Effector memory CD8-positive, alpha-beta T cell (primary cell): ENCODE results near the gene EPC1.
A peak's percentile ranks its signal among the peaks of the same experiment; 100 is the strongest.
"Not testable (repeated sequence)": the region's sequence is repeated elsewhere in the genome, so short reads cannot be mapped to it uniquely, and the experiment has no call there.

ENCODE experiments used
- ATAC-seq: fragments of 150-1000 bp; cut with Tn5 transposase; replicated peaks from 2 replicates; pipeline ENCODE4 v1.10.0; 2021; ENCODE audit warnings: mild to moderate bottlenecking, moderate library complexity
- DNase-seq, 3 experiments: peaks; one replicate each; pipeline ENCODE4 v3.0.0; 2021
- H3K27ac Mint-ChIP-seq, 2 donors: one replicate each; pipeline ENCODE4 v1.8.0; 2022; ENCODE audit warnings: mild to moderate bottlenecking in 2 of 2, mixed read lengths in 2 of 2, moderate library complexity in 2 of 2
- H3K27me3 Mint-ChIP-seq, 2 donors: one replicate each; pipeline ENCODE4 v1.8.0; 2022; ENCODE audit warnings: mixed read lengths in 2 of 2
- H3K36me3 Mint-ChIP-seq: one replicate; pipeline ENCODE4 v1.8.0; 2022; ENCODE audit warnings: mild to moderate bottlenecking, moderate library complexity, mixed read lengths; ENCODE audit not compliant: insufficient read depth
- H3K4me1 Mint-ChIP-seq, 2 donors: one replicate each; pipeline ENCODE4 v1.8.0; 2022; ENCODE audit warnings: low read depth in 2 of 2, mixed read lengths in 2 of 2
- H3K4me3 Mint-ChIP-seq, 2 donors: one replicate each; pipeline ENCODE4 v1.8.0; 2022; ENCODE audit warnings: mild to moderate bottlenecking in 2 of 2, mixed read lengths in 2 of 2, moderate library complexity in 2 of 2
- H3K9me3 Mint-ChIP-seq, 2 donors: one replicate each; pipeline ENCODE4 v1.8.0; 2022; ENCODE audit warnings: mixed read lengths in 2 of 2

The EPC1 gene

DNA sequence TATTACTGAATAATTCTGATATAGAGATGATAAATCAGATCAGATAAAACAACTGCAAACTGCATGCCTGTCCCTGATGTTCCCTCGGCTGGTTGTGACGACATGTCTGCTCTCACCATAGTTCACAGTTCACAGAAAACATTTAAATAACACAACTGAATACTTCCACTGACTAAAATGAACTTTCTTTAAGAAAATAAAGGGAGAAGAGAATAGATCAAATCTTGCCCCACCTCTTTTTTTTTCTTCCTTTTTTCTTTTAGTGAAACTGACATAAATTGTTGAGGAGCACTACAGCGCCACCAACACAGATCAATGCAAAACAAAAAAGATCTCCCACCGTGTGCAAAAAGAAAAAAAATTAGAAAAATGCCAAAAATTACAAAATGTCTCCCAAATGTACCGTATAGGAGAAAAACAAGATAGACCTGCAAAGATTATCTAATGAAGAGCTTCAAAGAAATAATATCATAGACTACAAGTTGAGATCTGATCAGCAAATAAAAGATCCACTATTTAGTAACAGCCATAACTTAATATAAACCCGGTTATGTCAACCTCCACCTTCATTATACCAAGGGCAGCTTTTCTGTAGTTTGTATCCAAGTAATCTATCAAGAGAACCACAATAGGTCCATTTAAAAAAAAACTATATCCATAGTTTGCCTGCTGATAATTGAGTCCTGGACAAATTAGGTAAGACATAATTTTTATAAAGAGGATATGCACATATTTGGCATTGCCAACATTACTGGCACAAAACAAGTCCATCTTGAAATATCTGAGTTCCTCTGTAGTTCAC, 30.7 kb upstream of the EPC1 start:
- peak; percentile 10 to 16 (median 10) for DNase-seq

DNA sequence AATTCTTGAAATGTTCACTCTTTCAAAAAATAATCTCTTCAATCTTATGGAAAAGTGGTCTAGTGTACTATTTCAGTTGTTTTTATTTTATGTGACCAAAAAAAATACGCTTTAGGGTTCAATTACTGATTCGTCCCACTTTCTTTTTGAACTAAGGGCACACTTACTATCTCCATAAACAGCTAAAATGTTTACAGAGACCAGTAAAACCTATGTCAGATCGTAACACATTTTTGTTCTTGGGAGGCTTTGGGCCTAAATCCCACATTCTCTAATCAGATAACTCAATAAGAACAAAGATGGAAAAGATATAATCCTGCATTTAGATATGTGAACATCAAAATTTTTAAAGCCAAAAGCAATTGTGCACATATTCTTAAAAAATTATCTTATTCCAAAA, 29.8 kb upstream of the EPC1 start:
- Mint-ChIP-seq H3K4me3 (no peak overlapping the region), H3K27me3 (no peaks in the 10 kb centered on the region), H3K27ac (no peak overlapping the region), H3K36me3 (peaks cover 9% of the 10 kb centered on the region), H3K4me1 (peaks cover 16 to 38% of the 10 kb centered on the region in 2 donors), H3K9me3 (no peaks in the 10 kb centered on the region)
- no peak for DNase-seq
- no peak for ATAC-seq

More for the DNA sequence above, 30.7 kb upstream of the EPC1 start:
- Mint-ChIP-seq H3K27ac (no peak overlapping the region), H3K4me1 (peaks cover 14 to 30% of the 10 kb centered on the region in 2 donors), H3K9me3 (no peaks in the 10 kb centered on the region), H3K4me3 (no peak overlapping the region), H3K27me3 (no peaks in the 10 kb centered on the region), H3K36me3 (peaks cover 4% of the 10 kb centered on the region)
- peak; percentile 19 for ATAC-seq

GRCh38 chr10:32376097-32376496, 29.1 kb upstream of the EPC1 start:
- Mint-ChIP-seq H3K27me3 (no peaks in the 10 kb centered on the region), H3K4me1 (peaks cover 15 to 38% of the 10 kb centered on the region in 2 donors), H3K9me3 (no peaks in the 10 kb centered on the region), H3K4me3 (no peak overlapping the region), H3K36me3 (peaks cover 16% of the 10 kb centered on the region), H3K27ac (no peak overlapping the region)
- no peak for ATAC-seq
- no peak for DNase-seq

DNA sequence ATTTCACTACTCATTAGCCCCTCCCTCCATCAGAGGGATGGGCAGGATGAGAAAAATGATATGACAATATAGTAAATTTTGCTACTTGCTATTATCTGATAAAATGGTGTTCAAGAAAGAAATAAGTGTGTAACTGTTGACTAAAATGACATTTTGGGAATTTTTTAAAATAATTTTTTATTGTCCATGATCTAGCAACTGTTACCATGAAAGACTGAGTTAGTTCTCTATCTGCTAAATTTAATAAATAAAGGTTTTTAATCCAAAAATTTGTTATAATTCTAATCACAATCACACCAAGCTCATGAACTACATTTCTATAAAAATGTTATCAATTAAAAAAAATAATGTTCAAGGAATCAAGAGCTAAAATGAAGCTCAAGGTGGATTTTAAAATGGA, 28.7 kb upstream of the EPC1 start:
- ATAC-seq (no peak), DNase-seq (no peak)
- Mint-ChIP-seq H3K27ac (no peak overlapping the region), H3K27me3 (no peaks in the 10 kb centered on the region), H3K4me3 (peak overlapping the region in 1 of 2 donors; percentile 45), H3K4me1 (peaks cover 15 to 38% of the 10 kb centered on the region in 2 donors), H3K9me3 (no peaks in the 10 kb centered on the region), H3K36me3 (peaks cover 17% of the 10 kb centered on the region)

- no peak for ATAC-seq
- Mint-ChIP-seq H3K4me3 (no peak overlapping the region), H3K4me1 (peaks cover 15 to 38% of the 10 kb centered on the region in 2 donors), H3K9me3 (no peaks in the 10 kb centered on the region), H3K27ac (no peak overlapping the region), H3K36me3 (peaks cover 23% of the 10 kb centered on the region), H3K27me3 (no peaks in the 10 kb centered on the region)
- no peak for DNase-seq
These were observed 27.6 kb upstream of the EPC1 start for GRCh38 chr10:32374605-32375004.

- Mint-ChIP-seq H3K4me3 (no peak overlapping the region), H3K27me3 (no peaks in the 10 kb centered on the region), H3K27ac (peak overlapping the region; percentile 22 to 41), H3K9me3 (no peaks in the 10 kb centered on the region), H3K4me1 (peaks cover 15 to 42% of the 10 kb centered on the region in 2 donors), H3K36me3 (peaks cover 25% of the 10 kb centered on the region)
- ATAC-seq: no peak
- DNase-seq: no peak
These were observed 26.5 kb upstream of the EPC1 start for GRCh38 chr10:32373496-32373895.

DNA sequence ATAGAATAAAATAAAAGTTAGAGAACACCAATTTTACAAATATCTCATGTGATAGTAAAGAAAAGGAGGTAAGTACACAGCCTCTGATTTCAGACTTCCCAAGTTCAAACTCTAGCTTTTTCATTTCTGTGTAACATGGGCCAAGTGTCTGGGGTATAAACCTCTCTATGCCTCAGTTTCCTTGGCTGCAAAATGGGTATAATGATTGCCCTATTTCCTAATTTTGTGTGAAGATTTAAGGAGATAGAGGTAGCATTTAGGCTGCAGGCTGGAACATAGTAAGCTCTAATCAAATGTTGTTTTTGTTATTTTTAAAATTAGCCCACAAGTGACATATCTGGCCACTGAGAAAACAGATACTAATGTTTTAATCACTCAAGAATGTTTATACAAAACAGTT, 26.1 kb upstream of the EPC1 start:
- Mint-ChIP-seq H3K4me3 (no peak overlapping the region), H3K27ac (peak overlapping the region; percentile 22 to 41)

DNA sequence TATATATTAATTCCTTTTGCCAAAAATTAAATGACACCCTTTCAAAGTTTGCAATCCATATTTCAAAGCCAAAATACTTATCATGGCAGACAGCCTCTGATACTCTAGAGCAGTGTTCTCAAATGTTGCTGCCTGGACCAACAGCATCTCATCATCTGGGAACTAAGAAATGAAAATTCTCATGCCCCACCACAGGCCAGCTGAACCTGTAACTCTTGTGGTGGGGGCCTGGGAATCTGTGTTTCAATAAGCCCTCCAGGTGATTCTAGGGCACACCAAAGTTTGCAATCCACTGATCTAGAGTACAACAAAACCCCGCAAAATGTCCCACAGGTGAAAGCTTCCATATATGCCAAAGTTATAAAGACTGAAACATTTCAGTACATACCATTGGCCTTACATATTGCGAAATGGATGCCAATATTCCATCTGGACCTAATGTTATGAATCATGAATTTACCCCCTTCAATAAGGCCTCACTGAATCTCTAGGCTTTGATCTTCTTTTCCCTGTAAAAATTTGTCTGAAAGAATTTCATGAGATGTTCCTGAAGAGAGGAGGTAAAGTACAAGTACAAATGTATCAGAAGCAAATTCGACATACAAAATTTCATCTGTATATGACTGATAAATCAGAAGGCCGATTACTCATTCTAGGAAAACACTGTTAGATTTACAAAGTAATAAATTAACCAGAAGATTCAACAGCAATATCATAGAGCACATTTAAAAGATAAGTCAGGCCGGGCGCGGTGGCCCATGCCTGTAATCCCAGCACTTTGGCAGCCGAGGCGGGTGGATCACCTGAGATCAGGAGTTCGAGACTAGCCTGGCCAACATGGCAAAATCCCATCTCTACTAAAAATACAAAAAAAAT, 25.3 kb upstream of the EPC1 start:
- Mint-ChIP-seq H3K36me3 (peaks cover 34% of the 10 kb centered on the region), H3K27me3 (no peaks in the 10 kb centered on the region), H3K27ac (peak overlapping the region in 1 of 2 donors; percentile 8), H3K9me3 (no peaks in the 10 kb centered on the region), H3K4me1 (peaks cover 21 to 51% of the 10 kb centered on the region in 2 donors), H3K4me3 (peak overlapping the region; percentile 4 to 36)
- no peak for DNase-seq
- ATAC-seq: no peak

More for the DNA sequence above, 26.1 kb upstream of the EPC1 start:
- DNase-seq (no peak), ATAC-seq (no peak)
- Mint-ChIP-seq H3K27me3 (no peaks in the 10 kb centered on the region), H3K36me3 (peaks cover 29% of the 10 kb centered on the region), H3K4me1 (peaks cover 17 to 46% of the 10 kb centered on the region in 2 donors), H3K9me3 (no peaks in the 10 kb centered on the region)

DNA sequence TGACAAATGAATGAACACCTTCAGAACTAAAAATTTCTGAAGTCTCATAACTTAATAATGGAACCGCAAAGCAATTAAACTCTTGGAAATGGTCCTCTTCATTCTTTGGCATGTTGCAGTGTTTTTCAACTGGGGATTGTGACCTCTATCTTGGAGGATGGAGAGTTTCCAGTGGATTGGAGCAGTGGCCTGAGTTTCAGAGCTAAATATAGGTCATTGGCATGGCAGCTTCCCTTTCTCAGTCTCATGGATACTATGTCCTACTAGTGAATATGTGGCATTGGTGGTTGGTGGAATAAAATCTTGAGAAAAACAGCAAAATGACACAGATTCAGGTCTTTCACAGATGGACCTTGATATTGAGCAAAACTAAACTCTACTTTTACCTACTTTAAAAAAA, 24.1 kb upstream of the EPC1 start:
- Mint-ChIP-seq H3K27ac (peak overlapping the region; percentile 69 to 81), H3K27me3 (no peaks in the 10 kb centered on the region), H3K9me3 (no peaks in the 10 kb centered on the region), H3K4me3 (no peak overlapping the region), H3K4me1 (peaks cover 21 to 48% of the 10 kb centered on the region in 2 donors), H3K36me3 (peaks cover 34% of the 10 kb centered on the region)
- ATAC-seq (no peak), DNase-seq (no peak)

- ATAC-seq: peak; percentile 79
- H3K27me3 Mint-ChIP-seq: no peaks in the 10 kb centered on the region
These were observed 21.0 kb upstream of the EPC1 start for GRCh38 chr10:32367793-32368453.

GRCh38 chr10:32366588-32366987, 19.6 kb upstream of the EPC1 start:
- no peak for DNase-seq
- Mint-ChIP-seq H3K27ac (no peak overlapping the region), H3K36me3 (peaks cover 28% of the 10 kb centered on the region), H3K9me3 (no peaks in the 10 kb centered on the region), H3K4me1 (peaks cover 31 to 44% of the 10 kb centered on the region in 2 donors), H3K27me3 (no peaks in the 10 kb centered on the region), H3K4me3 (peak overlapping the region in 1 of 2 donors; percentile 65)
- ATAC-seq: peak; percentile 36

More at GRCh38 chr10:32367793-32368453, 21.0 kb upstream of the EPC1 start:
- Mint-ChIP-seq H3K9me3 (no peaks in the 10 kb centered on the region), H3K4me3 (peak overlapping the region in 1 of 2 donors; percentile 53), H3K27ac (peak overlapping the region; percentile 4 to 59), H3K36me3 (peaks cover 39% of the 10 kb centered on the region), H3K4me1 (peaks cover 23 to 39% of the 10 kb centered on the region in 2 donors)
- peak; percentile 69 to 74 (median 73) for DNase-seq

DNA sequence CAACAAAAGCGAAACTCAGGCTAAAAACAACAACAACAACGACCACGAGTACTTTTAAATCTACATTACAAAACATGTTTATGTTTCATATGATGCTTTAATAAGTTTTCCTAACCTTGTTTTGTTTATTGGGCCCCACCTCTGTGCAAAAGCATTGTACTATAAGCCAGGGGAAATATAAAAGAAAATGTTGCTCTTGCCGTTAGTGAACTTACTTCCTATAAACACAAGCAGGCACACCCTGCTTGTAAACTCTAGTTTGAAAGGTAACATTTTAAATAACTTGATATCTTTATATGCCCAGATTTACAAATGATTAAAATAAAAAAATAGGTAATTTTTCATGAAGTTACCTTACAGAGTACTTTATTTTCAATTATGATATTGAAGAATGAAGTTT, 19.2 kb upstream of the EPC1 start:
- Mint-ChIP-seq H3K27ac (no peak overlapping the region), H3K36me3 (peaks cover 23% of the 10 kb centered on the region), H3K4me3 (peak overlapping the region in 1 of 2 donors; percentile 65), H3K9me3 (no peaks in the 10 kb centered on the region), H3K27me3 (no peaks in the 10 kb centered on the region), H3K4me1 (peaks cover 34 to 48% of the 10 kb centered on the region in 2 donors)
- DNase-seq (no peak), ATAC-seq (no peak)

DNA sequence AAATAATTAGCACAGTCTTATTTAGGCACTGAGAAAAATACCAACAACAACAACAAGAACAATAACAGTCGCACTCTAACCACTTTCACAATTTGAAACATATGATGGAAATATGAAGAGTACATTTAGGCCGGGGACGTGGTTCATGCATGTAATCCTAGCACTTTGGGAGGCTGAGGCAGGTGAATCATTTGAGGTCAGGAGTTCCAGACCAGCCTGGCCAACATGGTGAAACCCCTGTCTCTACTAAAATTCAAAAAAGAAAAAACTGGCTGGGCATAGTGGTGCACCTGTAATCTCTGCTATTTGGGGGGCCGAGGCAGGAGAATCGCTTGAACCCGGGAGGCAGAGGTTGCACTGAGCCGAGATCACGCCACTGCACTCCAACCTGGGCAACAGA, 18.4 kb upstream of the EPC1 start:
- Mint-ChIP-seq H3K36me3 (peaks cover 22% of the 10 kb centered on the region), H3K27ac (peak overlapping the region in 1 of 2 donors; percentile 74), H3K4me3 (peak overlapping the region in 1 of 2 donors; percentile 65), H3K4me1 (peaks cover 34 to 48% of the 10 kb centered on the region in 2 donors)
- not testable (repeated sequence) for DNase-seq, H3K9me3 Mint-ChIP-seq, ATAC-seq, H3K27me3 Mint-ChIP-seq
